Measurements from ENCODE around the gene CACNA1C.

GRCh38 chr12:2540535-2540941 lies 487.8 kb downstream of the CACNA1C start:
- TF ChIP-seq, protein P1, sequence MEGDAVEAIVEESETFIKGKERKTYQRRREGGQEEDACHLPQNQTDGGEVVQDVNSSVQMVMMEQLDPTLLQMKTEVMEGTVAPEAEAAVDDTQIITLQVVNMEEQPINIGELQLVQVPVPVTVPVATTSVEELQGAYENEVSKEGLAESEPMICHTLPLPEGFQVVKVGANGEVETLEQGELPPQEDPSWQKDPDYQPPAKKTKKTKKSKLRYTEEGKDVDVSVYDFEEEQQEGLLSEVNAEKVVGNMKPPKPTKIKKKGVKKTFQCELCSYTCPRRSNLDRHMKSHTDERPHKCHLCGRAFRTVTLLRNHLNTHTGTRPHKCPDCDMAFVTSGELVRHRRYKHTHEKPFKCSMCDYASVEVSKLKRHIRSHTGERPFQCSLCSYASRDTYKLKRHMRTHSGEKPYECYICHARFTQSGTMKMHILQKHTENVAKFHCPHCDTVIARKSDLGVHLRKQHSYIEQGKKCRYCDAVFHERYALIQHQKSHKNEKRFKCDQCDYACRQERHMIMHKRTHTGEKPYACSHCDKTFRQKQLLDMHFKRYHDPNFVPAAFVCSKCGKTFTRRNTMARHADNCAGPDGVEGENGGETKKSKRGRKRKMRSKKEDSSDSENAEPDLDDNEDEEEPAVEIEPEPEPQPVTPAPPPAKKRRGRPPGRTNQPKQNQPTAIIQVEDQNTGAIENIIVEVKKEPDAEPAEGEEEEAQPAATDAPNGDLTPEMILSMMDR (IDR thresholded peaks at IDR 0.05) = no peak
- TF ChIP-seq POLR2A (IDR thresholded peaks at IDR 0.05) (no peak), EP300 (IDR thresholded peaks at IDR 0.05) (no peak)

Measured in tibial nerve (tissue), 4 donors.